ENCODE measurements around the gene ATOH1.

- TF ChIP-seq CTCF (IDR thresholded peaks at IDR 0.05; ENCODE audit: insufficient read depth, low read length, poor library complexity, severe bottlenecking) (no peak), EZH2phosphoT487 (conservative IDR thresholded peaks at IDR 0.05; ENCODE audit: low read length) (no peak)
These were observed 14.2 kb downstream of the ATOH1 start for GRCh38 chr4:93842601-93843252.

Measured in SU-DHL-6 (cell line).